ENCODE data around the gene PDE4D.
"Not testable (repeated sequence)": the region's sequence is repeated elsewhere in the genome, so short reads cannot be mapped to it uniquely, and the experiment has no call there.

PDE4D gene

DNA sequence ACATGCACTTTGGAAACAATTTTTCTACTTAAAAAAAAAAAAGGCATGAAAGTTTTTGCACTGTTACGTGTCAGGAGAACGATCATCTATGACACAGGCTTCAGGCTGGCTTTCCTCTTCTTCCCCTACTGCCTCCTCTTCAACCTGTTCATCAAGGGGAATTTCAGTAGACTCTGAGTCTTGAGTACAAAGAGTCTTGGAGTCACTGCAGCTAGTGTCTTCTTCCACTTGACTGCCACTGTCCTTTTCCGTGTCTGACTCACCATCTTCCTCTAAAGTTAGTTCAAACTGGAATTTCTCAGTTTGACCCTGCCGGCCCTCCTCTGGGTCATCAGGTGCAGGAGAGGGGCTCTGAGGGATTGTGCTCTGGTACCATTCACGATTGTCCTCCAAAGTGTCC is 918.9 kb downstream of the PDE4D start:
- DNase-seq = no peak

DNA sequence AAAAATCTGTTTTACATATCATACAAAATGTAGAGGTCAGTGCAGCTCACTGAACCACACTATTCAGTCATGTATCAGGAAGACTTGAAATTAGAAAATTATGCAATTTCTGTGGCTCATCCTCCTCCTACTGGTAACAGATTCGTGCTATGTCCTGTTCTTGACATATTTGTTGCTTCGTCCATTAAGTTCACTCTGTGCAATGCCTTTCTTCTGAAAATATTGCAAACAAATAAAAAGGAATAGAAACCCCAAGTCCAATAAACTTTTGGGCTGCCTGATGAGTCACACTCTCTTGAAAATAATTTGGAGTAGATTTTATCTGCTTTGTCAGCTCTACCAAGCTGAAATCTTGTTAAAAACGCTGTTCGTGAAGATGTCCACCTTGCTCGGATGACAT is 919.4 kb downstream of the PDE4D start:
- no peak for DNase-seq

DNA sequence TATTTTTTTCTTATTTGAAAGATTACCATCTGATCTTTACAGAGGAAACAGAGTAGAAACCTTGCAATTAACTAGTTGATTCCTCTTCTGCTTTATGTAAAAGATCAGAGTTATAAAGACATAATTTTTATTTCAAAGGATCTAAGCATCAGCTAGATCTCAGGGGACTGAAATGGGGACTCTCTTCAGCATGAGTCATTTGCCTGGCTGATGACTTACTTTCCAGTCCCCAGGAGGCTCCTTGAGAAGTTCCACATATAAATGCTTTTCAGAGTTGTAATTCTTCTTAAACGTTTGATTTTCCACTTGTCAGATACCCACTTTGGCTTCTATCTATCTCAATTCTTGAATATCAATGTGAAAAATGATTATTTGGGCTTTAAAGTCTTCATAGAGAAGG is 921.2 kb downstream of the PDE4D start:
- DNase-seq = no peak

DNA sequence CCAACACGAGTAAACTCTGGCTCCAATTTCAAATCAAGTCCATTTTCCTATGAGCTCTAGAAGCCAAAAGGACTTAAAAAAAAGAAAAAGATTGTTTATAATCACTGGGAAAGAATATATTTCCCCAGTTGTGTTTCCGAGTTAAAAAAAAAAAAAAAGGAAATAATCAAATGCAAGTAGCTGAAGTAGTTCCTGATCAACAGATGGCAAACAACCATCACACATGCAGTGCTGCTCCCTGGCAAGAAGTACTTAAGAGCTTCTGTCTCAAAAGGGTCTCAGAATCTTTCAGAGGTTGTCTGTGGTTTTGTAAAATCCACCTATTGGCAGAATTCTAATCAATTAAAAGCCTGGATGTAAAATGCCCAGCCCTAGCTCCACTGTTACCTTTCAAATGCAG is 922.8 kb downstream of the PDE4D start:
- DNase-seq = no peak

DNA sequence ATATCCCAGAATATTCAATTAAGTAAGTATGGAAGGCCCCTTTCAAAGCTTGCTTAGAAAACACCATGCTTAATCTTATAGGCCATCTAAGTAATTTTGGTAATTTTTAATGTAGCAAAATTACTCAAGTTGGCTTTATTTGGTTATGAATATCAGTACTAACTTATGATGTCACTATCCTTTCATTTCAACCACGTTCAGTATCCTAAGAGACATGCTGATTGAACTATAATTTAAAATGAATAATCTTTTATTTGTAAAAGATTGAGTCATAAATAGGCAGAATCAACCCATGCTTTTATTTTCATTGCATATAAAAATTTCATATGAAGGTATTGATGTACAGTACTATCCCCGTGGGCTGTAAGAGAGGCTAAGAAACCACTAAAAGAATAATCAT is 923.7 kb downstream of the PDE4D start:
- no peak for DNase-seq

DNA sequence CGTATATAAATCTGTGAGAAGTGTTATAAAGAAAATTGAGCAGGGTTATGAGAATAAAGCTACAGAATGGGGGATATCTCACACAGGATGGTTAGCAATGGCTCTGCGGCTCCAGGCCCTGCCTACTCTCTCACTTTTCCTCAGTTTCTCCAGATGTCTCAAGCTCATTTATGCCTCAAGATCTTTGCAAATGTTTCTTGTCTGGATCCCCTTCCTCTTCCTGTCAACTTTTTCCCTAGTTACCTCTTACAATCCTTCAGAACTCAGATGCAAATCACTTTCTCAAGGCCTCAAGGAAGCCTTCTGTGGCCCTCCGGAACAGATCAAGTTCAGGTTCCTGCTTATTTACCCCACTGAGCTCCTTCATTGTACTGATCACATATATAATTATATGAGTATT is 924.3 kb downstream of the PDE4D start:
- DNase-seq = no peak

DNA sequence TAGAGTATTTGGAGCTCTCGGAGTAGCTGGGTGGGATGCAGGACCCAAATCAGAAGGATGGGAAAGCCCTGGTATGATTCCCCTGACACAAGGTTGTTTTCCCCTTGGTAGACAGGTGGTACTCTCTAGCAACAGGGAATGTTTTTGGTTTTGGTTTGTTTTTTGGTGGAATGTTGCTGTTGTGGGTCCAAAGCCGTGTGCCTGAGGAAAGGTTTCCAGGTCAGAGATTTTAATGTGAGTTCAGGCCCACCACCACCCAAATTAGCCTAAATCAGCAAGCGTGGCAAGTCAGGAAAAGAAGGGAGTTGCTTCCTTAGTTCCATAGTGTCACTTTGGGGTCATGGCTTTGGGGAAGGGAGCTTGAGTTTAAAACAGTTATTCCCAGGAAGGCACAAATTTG is 925.2 kb downstream of the PDE4D start:
- DNase-seq = no peak

DNA sequence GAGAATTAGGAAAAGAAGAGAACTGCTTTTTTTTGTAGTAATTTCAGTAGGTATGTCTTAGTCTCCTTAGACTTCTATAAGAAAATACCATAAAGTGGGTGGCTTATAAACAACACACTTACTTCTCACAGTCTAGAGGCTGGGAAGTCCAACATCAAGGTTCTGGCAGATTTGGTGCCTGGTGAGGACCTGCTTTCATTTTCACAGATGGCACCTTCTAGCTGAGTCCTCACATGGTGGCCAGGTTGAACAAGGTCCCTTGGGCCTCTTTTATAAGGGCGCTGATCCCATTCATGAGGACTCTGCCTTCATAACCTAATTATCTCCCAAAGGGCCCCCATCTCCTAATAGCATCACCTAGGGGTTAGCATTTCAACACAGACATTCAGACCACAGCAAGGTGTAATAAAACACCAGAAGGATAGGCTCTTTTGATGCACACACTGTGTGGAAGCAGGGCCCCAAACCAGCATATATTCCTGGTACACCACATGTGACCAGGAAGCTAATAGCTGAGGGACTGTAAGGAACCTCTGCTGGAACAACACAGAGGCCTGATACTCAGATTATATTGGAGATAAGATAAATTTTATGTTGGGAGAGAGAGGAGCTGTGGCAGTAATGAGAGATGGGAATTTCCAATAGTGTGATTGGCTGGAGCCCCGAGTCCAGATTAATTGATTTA is 925.8 kb downstream of the PDE4D start:
- no peak for DNase-seq

DNA sequence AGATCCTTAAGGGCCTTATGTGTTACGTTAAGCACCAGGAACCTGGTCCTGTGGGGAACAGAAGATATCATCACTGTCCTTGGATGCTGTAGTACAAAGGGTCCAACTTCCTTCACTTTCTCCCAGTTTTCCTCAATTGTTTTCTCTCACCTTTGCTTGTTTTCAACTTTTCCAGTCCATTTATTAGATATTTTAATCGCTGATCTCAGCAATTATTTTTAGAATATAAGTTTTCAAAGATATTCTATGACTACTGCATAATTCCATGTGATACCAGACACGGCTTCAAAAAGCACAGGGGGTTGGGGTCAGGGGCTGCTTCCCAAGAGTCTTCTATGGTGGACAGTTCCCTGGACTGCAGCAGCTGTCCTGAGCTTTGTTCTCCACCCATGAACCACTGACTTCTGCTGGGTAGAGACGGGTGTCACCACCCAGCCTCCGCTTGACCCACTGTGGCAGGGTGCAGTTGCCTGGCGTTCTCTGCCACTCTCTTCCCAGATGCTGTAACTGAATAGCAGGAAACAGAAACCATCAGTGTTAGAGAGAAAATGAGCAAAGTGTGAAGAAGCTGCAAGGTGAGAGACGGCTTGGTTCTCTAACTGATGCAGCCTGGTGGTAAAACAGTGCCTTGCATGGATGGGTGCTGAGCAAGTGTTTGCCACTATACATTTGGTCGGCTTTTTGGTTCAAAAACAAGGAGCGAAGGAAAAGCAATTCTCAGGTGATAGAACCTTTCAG is 927.7 kb downstream of the PDE4D start:
- DNase-seq = no peak

DNA sequence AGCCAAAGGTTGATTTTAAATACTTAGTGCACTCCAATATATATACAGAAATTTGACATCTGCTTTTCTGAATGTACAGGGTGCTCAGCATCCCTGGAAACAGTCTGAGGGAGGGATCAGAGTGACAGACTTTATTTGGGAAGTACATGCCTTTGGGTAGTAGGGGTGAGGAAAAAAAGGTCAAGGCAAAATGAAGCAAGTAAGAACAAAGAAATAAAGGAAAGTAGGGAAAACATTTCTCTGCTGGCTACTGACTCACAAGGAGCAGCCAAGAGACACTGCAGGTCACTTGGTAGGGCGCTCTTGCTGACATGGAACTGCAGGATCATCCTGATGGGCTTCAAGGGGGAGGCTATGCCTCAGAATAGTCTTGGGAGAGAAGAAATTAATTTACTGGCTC is 929.7 kb downstream of the PDE4D start:
- DNase-seq = no peak

DNA sequence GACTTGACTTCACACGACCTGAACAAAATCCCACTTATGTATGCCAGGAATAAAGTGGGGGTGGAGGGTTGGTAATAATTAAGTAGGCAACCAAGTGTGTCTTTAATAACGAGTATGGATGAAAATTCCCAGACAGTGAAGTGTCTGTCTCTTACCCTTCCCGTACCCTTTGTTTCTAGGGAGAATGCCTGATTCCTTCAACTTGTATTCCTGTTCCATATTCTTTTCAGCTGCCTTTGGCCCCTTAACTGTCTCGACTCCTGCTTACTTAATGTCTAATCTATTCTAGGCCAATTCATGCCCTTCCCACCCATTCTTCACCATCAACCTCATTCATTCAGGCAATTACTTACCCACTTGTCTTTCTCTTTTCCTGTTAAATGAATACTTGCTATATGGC is 930.2 kb downstream of the PDE4D start:
- no peak for DNase-seq

DNA sequence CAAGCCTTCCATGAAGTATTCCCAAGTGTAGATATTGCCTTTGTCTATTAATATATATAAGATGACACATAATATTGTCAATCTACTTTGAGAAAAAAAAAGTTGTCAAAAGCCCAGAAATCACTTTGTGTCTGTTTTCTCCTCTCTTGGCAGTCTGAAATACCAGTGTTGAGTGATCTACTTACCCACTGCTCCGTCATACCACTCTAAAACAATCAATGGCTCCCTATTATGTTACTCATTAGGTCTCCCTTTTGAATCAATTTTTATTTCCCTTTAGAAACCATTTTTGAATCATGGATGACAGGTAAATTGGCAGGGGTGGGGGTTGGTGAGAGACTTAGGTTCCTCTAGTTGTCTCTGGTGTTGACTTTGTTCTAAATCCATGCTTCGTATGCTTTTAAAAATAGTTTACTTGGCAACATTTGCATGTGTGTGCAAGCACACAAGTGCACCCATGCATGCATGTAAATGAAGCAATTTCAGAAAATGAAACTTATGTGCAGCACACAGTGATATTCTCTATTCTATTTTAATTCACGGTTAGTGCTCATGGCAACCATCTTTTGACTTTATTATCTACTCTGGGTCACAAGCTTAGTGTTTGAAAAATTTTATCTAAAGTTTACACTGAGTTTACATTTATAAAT is 931.8 kb downstream of the PDE4D start:
- no peak for DNase-seq

DNA sequence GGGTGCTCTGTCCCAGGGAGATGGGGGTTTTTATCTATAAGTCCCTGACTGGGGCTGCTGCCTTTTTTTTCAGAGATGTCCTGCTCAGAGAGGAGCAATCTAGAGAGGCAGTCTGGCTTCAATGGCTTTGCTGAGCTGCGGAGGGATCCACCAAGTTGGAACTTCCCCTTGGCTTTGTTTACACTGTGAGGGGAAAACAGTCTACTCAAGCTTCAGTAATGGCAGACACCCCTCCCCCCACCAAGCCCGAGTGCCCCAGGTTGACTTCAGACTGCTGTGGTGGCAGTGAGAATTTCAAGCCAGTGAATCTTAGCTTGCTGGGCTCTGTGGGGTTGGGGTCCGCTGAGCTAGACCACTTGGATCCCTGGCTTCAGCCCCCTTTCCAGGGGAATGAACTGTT is 934.8 kb downstream of the PDE4D start:
- no peak for DNase-seq

DNA sequence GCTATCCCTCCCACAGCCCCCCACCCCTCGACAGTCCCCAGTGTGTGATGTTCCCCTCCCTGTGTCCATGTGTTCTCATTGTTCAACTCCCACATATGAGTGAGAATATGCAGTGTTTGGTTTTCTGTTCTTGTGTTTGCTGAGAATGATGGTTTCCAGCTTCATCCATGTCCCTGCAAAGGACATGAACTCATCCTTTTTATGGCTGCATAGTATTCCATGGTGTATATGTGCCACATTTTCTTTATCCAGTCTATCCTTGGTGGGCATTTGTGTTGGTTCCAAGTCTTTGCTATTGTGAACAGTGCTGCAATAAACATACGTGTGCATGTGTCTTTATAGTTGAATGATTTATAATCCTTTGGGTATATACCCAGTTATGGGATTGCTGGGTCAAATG is 940.3 kb downstream of the PDE4D start:
- DNase-seq = not testable (repeated sequence)

DNA sequence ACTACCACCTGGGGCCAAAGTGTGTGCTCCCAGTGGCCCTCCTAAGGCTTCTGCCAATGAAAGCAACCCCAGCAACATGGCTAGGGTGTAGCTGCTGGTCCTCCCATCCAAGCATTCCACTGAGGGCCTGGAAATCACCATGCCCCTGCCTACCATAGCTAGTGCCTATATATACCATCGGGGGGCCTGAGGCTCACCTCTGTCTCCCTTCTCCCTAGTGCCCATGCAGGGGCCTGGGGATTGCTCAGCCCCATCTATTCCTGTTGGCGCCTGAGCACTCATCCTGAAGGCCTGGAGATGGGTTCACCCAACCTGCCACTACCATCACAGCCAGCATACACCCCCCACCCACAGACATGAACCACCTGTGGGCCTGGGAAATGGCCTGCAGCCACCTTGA is 943.3 kb downstream of the PDE4D start:
- DNase-seq = no peak

DNA sequence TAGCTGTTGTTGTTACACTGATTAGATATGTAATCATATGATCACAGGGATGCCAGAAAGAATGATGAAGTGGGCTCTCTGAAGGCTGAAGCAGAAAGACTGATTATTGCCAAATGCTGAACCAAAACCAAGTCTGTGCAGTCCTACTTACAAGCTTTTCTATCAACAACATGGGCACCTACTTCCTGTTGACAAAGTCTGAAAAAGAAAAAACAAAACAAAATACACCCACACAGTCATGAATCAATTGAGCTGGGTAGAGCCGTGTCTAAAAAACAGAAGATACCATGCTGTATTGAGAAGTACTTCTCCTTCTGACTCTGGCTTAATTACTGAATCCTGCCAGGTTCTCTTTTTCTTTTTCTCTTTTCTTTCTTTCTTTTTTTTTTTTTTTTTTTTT is 947.3 kb downstream of the PDE4D start:
- no peak for DNase-seq

DNA sequence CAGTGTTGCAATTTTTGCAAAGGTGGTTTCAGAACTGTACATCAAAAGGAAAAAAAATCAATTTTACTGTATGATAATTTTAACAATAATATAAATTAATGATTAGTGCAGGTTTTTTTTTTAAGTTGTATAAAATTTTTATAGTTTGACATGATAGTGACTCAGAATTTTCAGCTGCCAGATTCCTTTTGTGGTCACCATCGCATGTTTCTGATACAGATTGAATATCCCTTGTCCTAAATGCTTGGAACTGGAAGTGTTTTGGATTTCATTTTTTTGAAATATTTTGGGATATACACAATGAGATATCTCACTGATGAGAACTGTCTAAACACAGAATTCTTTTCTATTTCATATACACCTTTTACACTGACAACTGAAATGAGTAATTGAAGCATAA is 949.3 kb downstream of the PDE4D start:
- no peak for DNase-seq

DNA sequence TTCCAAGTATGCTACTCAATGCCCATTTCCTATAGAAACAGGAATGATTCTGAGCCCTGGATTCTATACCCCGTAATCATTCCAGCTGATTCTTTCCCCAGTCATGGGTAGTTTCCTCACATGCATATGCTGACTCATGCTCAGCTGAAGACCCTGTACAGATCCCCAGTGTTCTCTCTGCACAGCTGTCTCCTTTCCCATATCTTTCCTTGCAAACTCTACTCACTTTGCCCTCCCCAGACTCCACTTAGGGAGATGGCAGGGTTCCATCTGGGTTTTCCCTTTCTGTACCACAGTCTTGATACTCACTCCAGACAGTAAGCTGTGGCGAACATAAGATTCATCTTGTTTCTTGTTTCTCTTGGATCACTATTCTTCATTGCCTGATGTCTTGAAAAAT is 953.1 kb downstream of the PDE4D start:
- DNase-seq = no peak

DNA sequence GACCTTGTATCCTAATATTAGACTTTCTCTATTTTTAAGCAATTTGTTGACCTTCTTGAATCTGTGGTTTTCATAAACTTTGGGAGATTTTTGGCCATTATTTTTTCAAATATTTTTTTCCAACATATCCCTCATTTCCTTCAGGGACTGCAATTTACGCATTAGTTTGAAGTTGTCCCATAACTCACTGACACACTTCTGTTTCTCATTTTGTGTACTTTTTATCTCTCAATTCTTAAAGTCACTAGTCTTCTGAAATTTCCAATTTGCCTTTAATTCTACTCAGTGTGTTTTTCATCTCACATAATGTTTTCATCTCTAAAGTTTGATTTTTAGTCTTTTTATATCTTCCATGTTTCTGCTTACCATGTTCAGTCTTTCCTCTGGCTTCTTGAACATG is 953.9 kb downstream of the PDE4D start:
- DNase-seq = no peak

DNA sequence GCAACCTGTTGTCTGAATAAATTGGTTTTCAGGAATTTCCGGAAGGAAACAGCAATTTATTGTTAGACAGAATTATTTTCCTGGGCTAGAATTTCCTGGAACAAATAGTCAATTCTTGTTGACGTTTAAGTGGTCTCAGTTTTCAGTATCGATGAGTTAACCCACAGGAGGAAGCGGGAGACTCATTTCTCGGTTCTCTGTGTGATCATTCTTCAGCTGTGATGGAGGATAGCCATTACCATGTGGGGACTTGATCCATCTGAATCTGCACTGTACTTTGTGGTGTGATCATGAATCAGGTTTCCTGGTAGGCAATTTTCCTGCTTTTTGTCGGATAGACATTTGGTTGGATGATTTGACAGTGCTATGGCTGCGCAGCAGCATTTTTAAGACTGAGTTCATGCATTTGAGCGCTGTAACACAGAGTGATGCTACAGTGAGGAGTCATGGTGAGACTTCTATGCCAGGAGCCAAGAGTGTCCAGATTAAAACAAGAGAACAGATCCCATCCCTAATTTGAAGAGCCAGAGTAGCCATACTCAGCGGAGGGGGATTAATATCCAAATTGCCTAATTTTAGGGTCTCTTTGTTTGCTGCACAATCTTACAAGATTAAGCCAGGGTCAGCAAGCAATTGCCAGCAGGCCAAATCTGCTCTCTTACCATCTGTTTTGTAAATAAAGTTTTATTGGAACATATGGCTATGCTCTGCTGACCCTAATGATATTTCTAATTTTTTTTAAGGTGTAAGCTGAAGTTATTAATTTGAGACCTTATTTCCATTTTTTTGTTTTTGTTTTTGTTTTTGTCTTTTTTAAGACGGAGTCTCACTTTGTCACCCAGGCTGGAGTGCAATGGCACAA is 954.7 kb downstream of the PDE4D start:
- DNase-seq = no peak

DNA sequence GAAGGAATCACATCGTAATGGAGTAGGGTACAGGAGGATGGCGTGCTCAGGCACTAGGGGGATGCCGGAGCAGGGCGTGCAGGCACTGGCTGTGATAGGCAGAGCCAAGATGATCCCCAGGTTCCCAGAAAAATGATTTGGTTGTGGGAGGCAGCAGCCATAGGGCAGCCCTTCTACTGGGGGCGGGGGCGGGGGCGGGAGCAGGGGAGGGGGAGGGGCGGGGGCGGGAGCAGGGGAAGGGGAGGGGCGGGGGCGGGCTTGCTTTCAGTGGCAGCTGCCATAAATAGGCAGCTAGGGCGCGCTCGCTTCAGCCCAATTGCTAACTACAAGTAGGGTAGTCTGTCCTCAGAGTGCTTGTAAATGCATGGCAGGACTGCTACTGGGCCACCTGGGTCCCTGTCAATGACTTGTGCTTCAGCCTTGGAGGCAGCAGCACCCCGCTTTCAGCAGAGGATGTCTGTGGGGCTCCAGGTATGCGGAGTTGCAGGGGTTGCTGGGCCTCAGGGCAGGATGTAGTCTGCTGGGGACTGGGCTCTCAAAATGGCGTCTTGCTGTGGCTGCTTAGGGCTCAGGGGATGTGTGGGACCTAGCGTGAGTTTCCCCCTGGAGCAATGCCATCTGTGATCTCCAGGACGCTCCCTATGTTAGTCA is 956.4 kb downstream of the PDE4D start:
- DNase-seq = no peak

DNA sequence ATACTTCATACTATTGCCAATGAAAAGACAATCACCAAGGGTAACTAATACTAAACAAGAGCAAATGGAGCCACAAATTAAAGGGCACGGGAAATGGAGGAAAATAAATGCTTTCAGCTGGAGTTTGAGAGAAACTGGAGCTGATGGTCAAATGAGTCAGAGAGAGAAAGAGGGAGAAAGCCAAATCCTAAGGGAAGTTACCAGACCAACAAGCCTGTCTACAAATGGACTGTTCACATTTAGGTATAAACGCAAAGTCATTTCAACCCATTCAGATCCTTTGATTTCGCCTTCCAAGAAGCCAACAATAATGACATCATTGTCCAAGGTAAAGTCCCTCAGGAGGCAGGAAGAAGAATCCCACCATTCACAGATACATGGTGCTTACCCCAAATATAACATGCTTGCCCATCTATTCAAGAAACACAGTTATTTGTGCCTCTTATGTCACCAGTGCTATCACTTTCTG is 958.9 kb downstream of the PDE4D start:
- DNase-seq = no peak
